Endodermal cell (in vitro differentiated cells): ENCODE data around the gene HDAC1. TPM values are rescaled to one million over a fixed set of nuclear protein-coding genes. Genes with fewer than 3 reads are reported as not detected.
A peak's percentile ranks its signal among the peaks of the same experiment; 100 is the strongest.
"Not testable (repeated sequence)": the region's sequence is repeated elsewhere in the genome, so short reads cannot be mapped to it uniquely, and the experiment has no call there.

ENCODE experiments used
- DNase-seq: peaks from one replicate; pipeline ENCODE4 v3.0.0-alpha.2; 2017
- H3K27ac ChIP-seq: 2 replicates; pipeline ENCODE4 v1.5.1; 2013; ENCODE audit warnings: mild to moderate bottlenecking, low read depth, low read length, moderate library complexity
- H3K27me3 ChIP-seq: 2 replicates; pipeline ENCODE4 v1.6.1; 2013; ENCODE audit warnings: mild to moderate bottlenecking, low read length, moderate library complexity; ENCODE audit not compliant: insufficient read depth, control insufficient read depth, poor library complexity, severe bottlenecking
- H3K36me3 ChIP-seq: 2 replicates; pipeline ENCODE4 v1.7.0; 2013; ENCODE audit warnings: mild to moderate bottlenecking, low read length, moderate library complexity; ENCODE audit not compliant: control insufficient read depth, insufficient read depth
- H3K4me1 ChIP-seq: one replicate; pipeline ENCODE4 v1.7.0; 2013; ENCODE audit warnings: low read length; ENCODE audit not compliant: control insufficient read depth, insufficient read depth
- H3K4me3 ChIP-seq: 2 replicates; pipeline ENCODE4 v1.5.1; 2013; ENCODE audit warnings: mild to moderate bottlenecking, low read length, moderate library complexity
- H3K9ac ChIP-seq: 2 replicates; pipeline ENCODE4 v1.6.1; 2013; ENCODE audit warnings: mild to moderate bottlenecking, low read length, moderate library complexity; ENCODE audit not compliant: poor library complexity, severe bottlenecking; ENCODE audit errors: extremely low read depth
- H3K9me3 ChIP-seq: 2 replicates; pipeline ENCODE4 v1.6.1; 2013; ENCODE audit warnings: mild to moderate bottlenecking, low read length, moderate library complexity; ENCODE audit not compliant: control insufficient read depth
- H3K27ac Mint-ChIP-seq: 2 replicates; pipeline ENCODE4 v1.8.0; 2020; ENCODE audit warnings: mixed read lengths
- H3K27me3 Mint-ChIP-seq: 2 replicates; pipeline ENCODE4 v1.8.0; 2021; ENCODE audit warnings: mild to moderate bottlenecking, mixed read lengths; ENCODE audit not compliant: insufficient read depth
- H3K36me3 Mint-ChIP-seq: 2 replicates; pipeline ENCODE4 v1.8.0; 2020; ENCODE audit warnings: low read depth, mixed read lengths
- H3K4me1 Mint-ChIP-seq: 2 replicates; pipeline ENCODE4 v1.8.0; 2020; ENCODE audit warnings: mixed read lengths
- H3K4me3 Mint-ChIP-seq: 2 replicates; pipeline ENCODE4 v1.8.0; 2020; ENCODE audit warnings: mild to moderate bottlenecking, moderate library complexity, mixed read lengths
- H3K9me3 Mint-ChIP-seq: 2 replicates; pipeline ENCODE4 v1.8.0; 2020; ENCODE audit warnings: mild to moderate bottlenecking, mixed read lengths
- CTCF ChIP-seq: fragments of 200-600 bp; sonication (generic); conservative IDR thresholded peaks from 2 replicates; pipeline ENCODE4 v1.5.0; 2021; ENCODE audit warnings: antibody characterized with exemption, mild to moderate bottlenecking
- WGBS, 2 experiments: methylation state at CpG; one replicate each; pipeline versions ENCODE4 v1.1.5 to v1.1.7; 2013; ENCODE audit warnings: missing lambda C conversion rate in 2 of 2, mixed read lengths in 1 of 2; ENCODE audit not compliant: insufficient coverage in 1 of 2, insufficient read length in 1 of 2; 5-methylcytosine and 5-hydroxymethylcytosine counted together
- total RNA-seq, 2 donors: library from RNA; stranded (reverse); fragmentation: NEBNext Ultra II Directional in 1 of 2; extraction: Animal tissue kit (Norgen Biotek cat#: 25700) in 1 of 2; gene quantifications; 2 replicates in 1 of 2; 3 replicates in 1 of 2; pipeline ENCODE4 v1.2.1, GENCODE V29; 2021

HDAC1 gene
- total RNA-seq, 2 donors from 2014 or later = 150 to 160 TPM

DNA sequence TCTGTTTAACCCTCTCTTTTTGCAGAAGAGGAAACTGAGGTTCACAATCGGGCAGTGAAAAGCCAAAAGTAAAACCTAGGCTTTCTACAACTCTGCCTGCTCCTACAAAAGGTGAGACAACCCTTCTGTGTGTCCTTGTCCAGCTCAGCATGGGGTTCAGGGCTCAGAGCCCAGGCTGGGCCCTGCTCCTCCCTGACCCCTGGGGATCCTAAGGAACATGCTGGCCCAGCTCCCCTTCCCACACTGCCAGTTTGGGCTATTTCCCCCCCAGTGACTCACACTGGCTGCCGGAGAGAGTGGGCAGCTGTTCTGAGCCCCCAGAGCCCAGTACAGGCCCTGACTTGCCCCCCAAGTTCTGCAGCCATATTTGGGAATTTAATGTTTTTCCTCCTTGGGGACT, 61.5 kb downstream of the HDAC1 start:
- H3K4me1 Mint-ChIP-seq = peaks cover 20% of the 10 kb centered on the region
- peaks cover 24% of the 10 kb centered on the region for H3K27me3 Mint-ChIP-seq
- 87 to 100% methylated on average over 2 of the region's 2 CpGs for WGBS, 2 experiments
- no peak for DNase-seq
- no peaks in the 10 kb centered on the region for H3K36me3 ChIP-seq
- H3K27me3 ChIP-seq = no peaks in the 10 kb centered on the region
- no peak overlapping the region for H3K9ac ChIP-seq
- TF ChIP-seq CTCF = no peak
- peaks cover 13% of the 10 kb centered on the region for H3K9me3 Mint-ChIP-seq
- peak overlapping the region; percentile 64 for H3K27ac Mint-ChIP-seq
- H3K4me3 Mint-ChIP-seq = peak overlapping the region; percentile 74
- peaks cover 5% of the 10 kb centered on the region for H3K9me3 ChIP-seq
- H3K36me3 Mint-ChIP-seq = no peaks in the 10 kb centered on the region
- no peak overlapping the region for H3K27ac ChIP-seq
- H3K4me1 ChIP-seq = peaks cover 13% of the 10 kb centered on the region
- H3K4me3 ChIP-seq = peak overlapping the region; percentile 53

GRCh38 chr1:32353886-32354570, 62.1 kb downstream of the HDAC1 start:
- Histone ChIP-seq H3K36me3 (no peaks in the 10 kb centered on the region), H3K4me1 (peaks cover 13% of the 10 kb centered on the region), H3K27me3 (no peaks in the 10 kb centered on the region), H3K9ac (no peak overlapping the region), H3K9me3 (peaks cover 5% of the 10 kb centered on the region), H3K27ac (no peak overlapping the region), H3K4me3 (no peak overlapping the region)
- H3K27me3 Mint-ChIP-seq = peaks cover 23% of the 10 kb centered on the region
- H3K9me3 Mint-ChIP-seq = peaks cover 13% of the 10 kb centered on the region
- WGBS, 2 experiments = 14 to 60% methylated on average over 1 to 2 of the region's 2 CpGs
- no peak for TF ChIP-seq CTCF
- no peaks in the 10 kb centered on the region for H3K36me3 Mint-ChIP-seq
- H3K4me3 Mint-ChIP-seq = peak overlapping the region; percentile 74
- peaks cover 20% of the 10 kb centered on the region for H3K4me1 Mint-ChIP-seq
- peak overlapping the region; percentile 64 for H3K27ac Mint-ChIP-seq
- DNase-seq = no peak

DNA sequence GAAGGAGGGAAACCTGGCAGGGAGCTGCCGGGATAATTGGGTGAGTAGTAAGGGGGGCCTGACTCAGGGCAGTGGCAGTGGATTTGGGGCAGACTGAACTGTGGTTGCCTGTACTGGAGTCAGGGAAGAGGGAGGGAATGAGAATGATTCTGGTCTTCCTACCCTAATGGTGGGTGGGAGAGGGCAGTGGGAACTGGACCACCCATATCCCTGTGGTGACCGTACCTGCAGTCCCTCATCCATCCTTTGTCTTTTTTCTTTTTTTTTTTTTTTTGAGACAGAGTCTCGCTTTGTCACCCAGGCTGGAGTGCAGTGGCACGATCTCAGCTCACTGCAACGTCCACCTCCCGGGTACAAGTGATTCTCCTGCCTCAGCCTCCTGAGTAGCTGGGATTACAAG, 63.9 kb downstream of the HDAC1 start:
- not testable (repeated sequence) for H3K27me3 ChIP-seq, H3K4me3 ChIP-seq, H3K36me3 Mint-ChIP-seq, H3K9me3 Mint-ChIP-seq, H3K9ac ChIP-seq, H3K36me3 ChIP-seq, H3K9me3 ChIP-seq, H3K27ac Mint-ChIP-seq, H3K27ac ChIP-seq, DNase-seq, H3K4me3 Mint-ChIP-seq
- peaks cover 20% of the 10 kb centered on the region for H3K4me1 Mint-ChIP-seq
- H3K4me1 ChIP-seq = peaks cover 13% of the 10 kb centered on the region
- peaks cover 15% of the 10 kb centered on the region for H3K27me3 Mint-ChIP-seq
- 96% methylated on average over 5 to 6 of the region's 6 CpGs for WGBS, 2 experiments

DNA sequence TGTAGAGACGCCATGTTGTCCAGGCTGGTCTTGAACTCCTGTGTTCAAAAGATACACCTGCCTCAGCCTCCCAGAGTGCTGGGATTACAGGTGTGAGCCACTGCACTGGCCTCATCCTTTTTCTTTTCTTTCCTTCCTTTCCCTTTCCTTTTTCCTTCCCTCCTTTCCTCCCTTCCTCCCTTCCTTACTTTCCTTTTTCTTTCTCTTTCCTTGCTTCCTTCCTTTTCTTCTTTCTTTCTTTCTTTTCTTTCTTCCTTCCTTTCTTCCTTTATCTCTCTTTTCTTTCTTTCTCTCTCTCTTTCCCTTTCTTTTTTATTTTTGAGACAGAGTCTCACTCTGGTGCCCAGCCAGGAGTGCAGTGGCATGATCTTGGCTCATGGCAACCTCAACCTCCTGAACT, 64.6 kb downstream of the HDAC1 start:
- peaks cover 9% of the 10 kb centered on the region for H3K36me3 Mint-ChIP-seq
- H3K9me3 Mint-ChIP-seq = no peaks in the 10 kb centered on the region
- no peak overlapping the region for H3K27ac Mint-ChIP-seq
- H3K27me3 ChIP-seq = no peaks in the 10 kb centered on the region
- no peak overlapping the region for H3K9ac ChIP-seq
- H3K4me3 Mint-ChIP-seq = no peak overlapping the region
- H3K4me1 ChIP-seq = peaks cover 13% of the 10 kb centered on the region
- DNase-seq = no peak
- H3K9me3 ChIP-seq = no peaks in the 10 kb centered on the region
- H3K36me3 ChIP-seq = no peaks in the 10 kb centered on the region
- no peak overlapping the region for H3K4me3 ChIP-seq
- TF ChIP-seq CTCF = no peak
- 98 to 100% methylated on average over 1 of the region's 1 CpG for WGBS, 2 experiments
- H3K4me1 Mint-ChIP-seq = peaks cover 20% of the 10 kb centered on the region
- H3K27me3 Mint-ChIP-seq = peaks cover 16% of the 10 kb centered on the region
- no peak overlapping the region for H3K27ac ChIP-seq
